VCaP (cell line): ENCODE results near the gene CAMTA1.
A peak's percentile ranks its signal among the peaks of the same experiment; 100 is the strongest.

Experiments
- H3K27ac ChIP-seq: fragments of 450-650 bp; 2 replicates; pipeline ENCODE4 v1.5.1; 2017
- TF ChIP-seq, protein P1 (sequence below): fragments of 450-650 bp; conservative IDR thresholded peaks from 2 replicates; pipeline ENCODE4 v1.5.1; 2017; ENCODE audit warnings: mild to moderate bottlenecking, moderate library complexity

Gene CAMTA1

DNA sequence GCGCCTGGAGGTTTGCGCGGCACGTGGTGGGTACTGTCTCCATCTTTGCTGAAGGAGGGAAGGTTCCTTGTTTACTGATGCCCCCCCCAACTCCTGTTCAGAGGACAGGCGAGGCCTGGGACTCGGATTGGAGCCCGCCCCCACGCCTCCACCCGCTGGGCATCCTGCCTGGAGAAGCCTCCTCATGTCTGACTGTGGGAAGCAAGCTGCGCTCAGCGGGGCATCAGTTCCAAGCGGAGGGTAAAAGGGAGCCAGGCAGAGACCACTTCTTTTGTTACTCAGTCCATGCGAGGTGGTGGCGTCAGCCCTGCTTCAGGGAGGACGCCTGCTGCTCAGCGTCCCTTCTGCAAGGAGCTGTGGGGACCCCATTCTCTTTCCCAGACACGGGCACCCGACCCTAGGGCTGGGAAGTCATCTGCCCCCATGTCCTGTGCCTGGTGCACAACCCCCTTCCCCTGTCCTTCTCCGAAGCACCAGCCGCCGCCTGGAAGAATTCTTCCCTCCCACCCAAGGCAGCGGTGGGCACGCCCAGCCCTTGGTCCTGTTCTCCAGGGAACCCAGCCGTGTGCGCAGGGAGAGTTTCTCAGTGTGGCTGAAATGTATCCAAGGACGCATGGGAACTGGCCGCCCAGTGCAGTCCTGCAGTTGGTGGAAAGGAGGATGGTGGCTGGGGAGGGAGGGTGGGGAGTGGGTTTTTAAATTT lies 414.0 kb downstream of the CAMTA1 start:
- peak overlapping the region; percentile 48; the same call in 1 of the 2 replicates for H3K27ac ChIP-seq
- TF ChIP-seq, protein P1, sequence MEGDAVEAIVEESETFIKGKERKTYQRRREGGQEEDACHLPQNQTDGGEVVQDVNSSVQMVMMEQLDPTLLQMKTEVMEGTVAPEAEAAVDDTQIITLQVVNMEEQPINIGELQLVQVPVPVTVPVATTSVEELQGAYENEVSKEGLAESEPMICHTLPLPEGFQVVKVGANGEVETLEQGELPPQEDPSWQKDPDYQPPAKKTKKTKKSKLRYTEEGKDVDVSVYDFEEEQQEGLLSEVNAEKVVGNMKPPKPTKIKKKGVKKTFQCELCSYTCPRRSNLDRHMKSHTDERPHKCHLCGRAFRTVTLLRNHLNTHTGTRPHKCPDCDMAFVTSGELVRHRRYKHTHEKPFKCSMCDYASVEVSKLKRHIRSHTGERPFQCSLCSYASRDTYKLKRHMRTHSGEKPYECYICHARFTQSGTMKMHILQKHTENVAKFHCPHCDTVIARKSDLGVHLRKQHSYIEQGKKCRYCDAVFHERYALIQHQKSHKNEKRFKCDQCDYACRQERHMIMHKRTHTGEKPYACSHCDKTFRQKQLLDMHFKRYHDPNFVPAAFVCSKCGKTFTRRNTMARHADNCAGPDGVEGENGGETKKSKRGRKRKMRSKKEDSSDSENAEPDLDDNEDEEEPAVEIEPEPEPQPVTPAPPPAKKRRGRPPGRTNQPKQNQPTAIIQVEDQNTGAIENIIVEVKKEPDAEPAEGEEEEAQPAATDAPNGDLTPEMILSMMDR, result no peak

- no peak overlapping the region for H3K27ac ChIP-seq
- TF ChIP-seq, protein P1, result peak; percentile 96
Measured at GRCh38 chr1:7207875-7208646, 422.8 kb downstream of the CAMTA1 start.

DNA sequence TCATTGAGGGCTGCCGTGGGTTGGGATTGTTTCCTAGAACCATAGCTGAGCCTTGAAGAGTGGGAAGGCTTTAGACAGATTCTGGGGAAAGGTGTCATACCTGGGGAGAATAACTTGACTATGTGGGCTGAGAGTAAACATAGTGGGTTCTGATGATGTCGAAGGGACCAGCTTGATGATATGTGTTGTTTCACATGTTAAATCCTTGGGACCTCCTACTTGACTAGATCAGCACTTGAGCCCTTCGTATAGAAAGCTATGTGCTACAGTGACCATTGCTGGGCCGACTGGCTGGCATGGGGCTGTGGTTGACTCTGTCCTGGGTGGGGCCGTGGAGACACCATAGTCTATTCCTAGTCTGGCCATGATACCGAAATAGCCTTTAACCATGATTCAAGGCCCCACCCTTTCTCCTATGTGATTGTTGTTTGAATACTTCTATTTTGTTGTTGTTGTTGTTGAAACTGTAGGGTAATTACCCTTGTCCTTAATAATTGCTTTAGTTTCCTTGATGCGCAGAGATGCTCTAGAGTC lies 423.5 kb downstream of the CAMTA1 start:
- TF ChIP-seq, protein P1, result no peak
- no peak overlapping the region for H3K27ac ChIP-seq

DNA sequence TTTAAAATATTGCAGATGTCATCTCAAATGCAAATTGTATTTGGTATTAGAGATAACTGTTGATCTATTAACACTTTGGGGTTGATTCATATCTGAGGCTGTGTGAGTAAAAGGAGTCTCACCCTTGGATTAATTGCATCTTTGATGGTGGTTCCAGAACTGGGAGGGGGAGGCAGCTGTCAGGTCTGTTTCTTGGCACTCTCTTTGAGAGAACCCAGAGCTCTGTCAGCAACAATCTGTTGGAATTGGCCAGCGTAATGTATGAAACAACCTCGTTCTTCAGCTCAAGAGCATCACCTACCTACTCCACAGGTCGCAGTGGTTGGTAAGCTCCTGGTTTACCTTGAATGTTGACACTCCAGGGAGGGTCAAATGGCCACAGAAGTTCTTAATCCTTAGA lies 424.1 kb downstream of the CAMTA1 start:
- TF ChIP-seq, protein P1, result no peak
- no peak overlapping the region for H3K27ac ChIP-seq

GRCh38 chr1:7218210-7218832 lies 433.1 kb downstream of the CAMTA1 start:
- TF ChIP-seq, protein P1, result peak; percentile 92

DNA sequence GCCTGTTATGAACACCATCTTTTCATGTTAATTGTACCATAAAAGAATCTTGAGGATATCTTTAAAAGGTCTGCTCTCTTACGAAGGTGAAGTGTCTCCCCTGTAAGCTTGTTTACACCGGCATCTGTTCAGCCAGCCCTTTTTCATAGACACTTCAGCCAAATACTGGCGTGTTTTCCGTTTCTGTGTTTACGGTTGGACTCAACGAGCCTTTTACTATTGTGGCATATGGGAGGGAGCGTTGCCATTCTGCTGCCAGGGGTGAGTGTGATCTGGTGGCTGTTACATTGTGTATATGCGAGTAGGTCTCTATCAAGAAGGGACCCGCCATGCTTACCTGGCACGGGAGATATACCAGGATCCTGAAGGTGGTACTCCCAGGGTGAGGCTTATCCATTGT lies 433.8 kb downstream of the CAMTA1 start:
- TF ChIP-seq, protein P1, result no peak
- H3K27ac ChIP-seq, result no peak overlapping the region

More at GRCh38 chr1:7218210-7218832, 433.1 kb downstream of the CAMTA1 start:
- no peak overlapping the region for H3K27ac ChIP-seq

GRCh38 chr1:7220007-7220406 lies 434.8 kb downstream of the CAMTA1 start:
- H3K27ac ChIP-seq, result no peak overlapping the region
- TF ChIP-seq, protein P1, result no peak
